ENCODE results near the gene NPLOC4. TPM values are rescaled to one million over a fixed set of nuclear protein-coding genes. Genes with fewer than 3 reads are reported as not detected.

Gene NPLOC4
- total RNA-seq, 1 experiment from 2014 or later = 32.4 TPM

- Histone ChIP-seq H3K4me2 (ENCODE audit: low read depth, low read length, poor library complexity, severe bottlenecking) (no peak overlapping the region), H3K36me3 (ENCODE audit: insufficient read depth, low read length) (no peaks in the 10 kb centered on the region), H3K27me3 (ENCODE audit: low read length) (no peaks in the 10 kb centered on the region), H3K79me2 (ENCODE audit: low read length) (no peaks in the 10 kb centered on the region), H3K4me1 (ENCODE audit: low read length) (no peaks in the 10 kb centered on the region), H3K27ac (ENCODE audit: low read length) (no peak overlapping the region), H2AFZ (ENCODE audit: low read length) (no peak overlapping the region), H3K4me3 (ENCODE audit: low read length) (no peak overlapping the region), H3K9ac (ENCODE audit: low read length) (no peak overlapping the region), H3K9me3 (ENCODE audit: low read length) (peaks cover 16% of the 10 kb centered on the region), H4K20me1 (ENCODE audit: insufficient read depth, low read depth, low read length) (no peaks in the 10 kb centered on the region), H3K9me2 (replicated peaks; ENCODE audit: insufficient read depth, low read length) (no peaks in the 10 kb centered on the region)
- no peak for DNase-seq
These were observed 108.6 kb downstream of the NPLOC4 start for GRCh38 chr17:81528384-81528650.

DNA sequence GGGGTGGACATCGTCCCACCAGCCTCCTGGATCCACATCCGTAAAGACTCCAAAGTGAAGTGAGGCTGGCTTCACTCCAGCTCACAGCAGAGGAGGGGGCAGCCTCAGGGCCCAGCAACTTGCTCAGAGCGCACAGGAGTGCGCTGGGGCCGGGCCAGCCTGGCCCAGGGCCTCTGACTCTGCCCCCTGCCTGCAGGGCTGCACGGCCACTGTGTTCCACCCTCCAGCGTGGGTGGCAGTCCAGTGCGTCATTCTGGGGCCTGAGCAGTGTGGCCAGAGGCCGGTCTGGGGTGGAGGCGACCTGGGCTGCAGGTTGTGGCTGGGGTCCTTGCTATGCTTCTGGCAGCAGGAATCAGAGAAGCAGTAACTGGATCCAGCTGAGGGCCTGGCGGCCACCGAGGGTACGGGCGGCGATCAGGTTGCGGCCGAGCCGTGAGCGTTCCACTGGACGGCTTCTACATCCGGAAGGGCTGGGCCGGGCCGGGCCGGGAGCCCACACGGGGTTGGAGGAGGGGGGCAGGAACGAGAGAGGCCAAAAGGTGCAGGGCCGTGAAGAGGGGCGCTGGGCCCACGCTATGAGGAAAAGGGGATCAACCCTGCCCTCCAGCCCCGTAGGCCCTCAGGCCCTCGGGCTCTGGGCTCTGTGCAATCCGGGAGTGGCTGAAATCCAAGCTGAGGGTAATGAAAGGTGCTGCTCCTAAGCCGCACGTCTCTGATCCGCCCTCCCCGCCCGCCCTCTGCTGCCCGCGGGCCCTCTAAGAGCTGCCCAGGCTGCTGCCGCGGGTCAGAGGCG is 109.1 kb downstream of the NPLOC4 start, which contains the start of gene FSCN2:
Gene FSCN2 (plus strand): TSS at position 787 of the 793 bp plus-strand sequence. CDS start 155 bp downstream, outside the sequence.
- Histone ChIP-seq H3K4me3 (ENCODE audit: low read length) (no peak within 1 kb of the TSS), H3K36me3 (ENCODE audit: insufficient read depth, low read length) (no peaks in the 10 kb centered on the region), H3K27ac (ENCODE audit: low read length) (no peak within 1 kb of the TSS), H3K4me2 (ENCODE audit: low read depth, low read length, poor library complexity, severe bottlenecking) (no peak within 1 kb of the TSS), H2AFZ (ENCODE audit: low read length) (no peak within 1 kb of the TSS), H4K20me1 (ENCODE audit: insufficient read depth, low read depth, low read length) (no peaks in the 10 kb centered on the region), H3K79me2 (ENCODE audit: low read length) (no peaks in the 10 kb centered on the region), H3K9ac (ENCODE audit: low read length) (no peak within 1 kb of the TSS), H3K4me1 (ENCODE audit: low read length) (no peaks in the 10 kb centered on the region), H3K27me3 (ENCODE audit: low read length) (no peaks in the 10 kb centered on the region), H3K9me2 (replicated peaks; ENCODE audit: insufficient read depth, low read length) (no peaks in the 10 kb centered on the region), H3K9me3 (ENCODE audit: low read length) (peaks cover 16% of the 10 kb centered on the region)
- DNase-seq = no peak

- peaks cover 16% of the 10 kb centered on the region for H3K9me3 ChIP-seq (ENCODE audit: low read length)
- no peaks in the 10 kb centered on the region for H4K20me1 ChIP-seq (ENCODE audit: insufficient read depth, low read depth, low read length)
- no peak overlapping the region for H3K9ac ChIP-seq (ENCODE audit: low read length)
- H3K36me3 ChIP-seq (ENCODE audit: insufficient read depth, low read length) = no peaks in the 10 kb centered on the region
- H2AFZ ChIP-seq (ENCODE audit: low read length) = no peak overlapping the region
- H3K4me2 ChIP-seq (ENCODE audit: low read depth, low read length, poor library complexity, severe bottlenecking) = no peak overlapping the region
- no peak overlapping the region for H3K27ac ChIP-seq (ENCODE audit: low read length)
- H3K9me2 ChIP-seq (replicated peaks; ENCODE audit: insufficient read depth, low read length) = no peaks in the 10 kb centered on the region
- no peaks in the 10 kb centered on the region for H3K4me1 ChIP-seq (ENCODE audit: low read length)
- no peaks in the 10 kb centered on the region for H3K27me3 ChIP-seq (ENCODE audit: low read length)
- no peaks in the 10 kb centered on the region for H3K79me2 ChIP-seq (ENCODE audit: low read length)
- DNase-seq = no peak
- no peak overlapping the region for H3K4me3 ChIP-seq (ENCODE audit: low read length)
These were observed 110.0 kb downstream of the NPLOC4 start for GRCh38 chr17:81526662-81527571.

- H3K4me3 ChIP-seq (ENCODE audit: low read length) = no peak overlapping the region
- H3K79me2 ChIP-seq (ENCODE audit: low read length) = no peaks in the 10 kb centered on the region
- no peaks in the 10 kb centered on the region for H3K36me3 ChIP-seq (ENCODE audit: insufficient read depth, low read length)
- H3K27ac ChIP-seq (ENCODE audit: low read length) = no peak overlapping the region
- no peak overlapping the region for H2AFZ ChIP-seq (ENCODE audit: low read length)
- no peaks in the 10 kb centered on the region for H3K27me3 ChIP-seq (ENCODE audit: low read length)
- no peak for DNase-seq
- H4K20me1 ChIP-seq (ENCODE audit: insufficient read depth, low read depth, low read length) = 0 out of 2 replicates have a peak, but pooled peaks cover 4% of the 10 kb centered on the region
- no peak overlapping the region for H3K9ac ChIP-seq (ENCODE audit: low read length)
- H3K9me3 ChIP-seq (ENCODE audit: low read length) = peaks cover 5% of the 10 kb centered on the region; the same call in 1 of the 2 replicates
- H3K4me1 ChIP-seq (ENCODE audit: low read length) = no peaks in the 10 kb centered on the region
- no peaks in the 10 kb centered on the region for H3K9me2 ChIP-seq (replicated peaks; ENCODE audit: insufficient read depth, low read length)
- no peak overlapping the region for H3K4me2 ChIP-seq (ENCODE audit: low read depth, low read length, poor library complexity, severe bottlenecking)
These were observed 112.1 kb downstream of the NPLOC4 start for GRCh38 chr17:81524865-81525159.

DNA sequence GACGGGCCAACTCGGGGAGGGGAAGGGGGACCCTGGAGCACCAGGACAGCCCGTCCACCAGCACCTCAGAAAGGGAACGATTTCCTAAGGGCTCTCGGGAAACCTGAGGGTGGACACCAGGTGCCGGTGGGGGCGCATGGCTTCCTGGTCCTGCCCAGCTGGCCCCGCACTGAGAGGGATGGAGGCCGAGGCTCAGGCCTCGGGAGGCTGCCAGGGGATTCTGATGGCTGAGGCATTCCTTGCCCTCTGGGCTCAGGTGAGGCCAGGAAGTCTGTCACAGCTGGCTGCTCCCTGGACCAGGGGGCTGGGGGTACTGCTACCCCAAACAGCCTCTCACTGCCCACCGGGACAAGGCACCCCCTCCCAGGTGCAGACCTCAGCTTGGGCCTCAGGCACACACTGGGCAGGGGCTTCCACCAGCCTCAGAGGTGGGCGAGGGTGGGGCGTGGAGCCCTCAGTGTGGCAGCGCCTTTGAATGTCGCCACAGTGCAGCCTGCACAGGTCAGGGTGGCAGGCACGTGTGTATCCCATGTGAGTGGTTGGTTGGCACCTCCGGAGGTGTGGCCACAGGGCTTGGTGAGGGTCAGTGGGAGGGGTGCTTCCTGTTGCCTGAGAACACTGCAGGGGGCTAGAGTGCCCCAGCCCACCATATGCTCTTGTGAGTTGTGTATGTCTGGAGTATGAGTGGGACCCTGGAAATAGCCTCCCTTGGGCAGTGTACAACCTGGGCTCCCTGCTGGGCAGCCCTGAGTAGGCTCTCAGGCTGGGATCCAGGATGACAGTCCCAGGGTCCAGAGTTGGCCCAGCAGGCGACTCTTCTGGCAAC is 112.7 kb downstream of the NPLOC4 start:
- no peak for DNase-seq
- Histone ChIP-seq H3K4me2 (ENCODE audit: low read depth, low read length, poor library complexity, severe bottlenecking) (no peak overlapping the region), H3K4me3 (ENCODE audit: low read length) (no peak overlapping the region), H3K27ac (ENCODE audit: low read length) (no peak overlapping the region), H3K9me3 (ENCODE audit: low read length) (peaks cover 3% of the 10 kb centered on the region; the same call in 1 of the 2 replicates), H3K4me1 (ENCODE audit: low read length) (no peaks in the 10 kb centered on the region), H3K9ac (ENCODE audit: low read length) (no peak overlapping the region), H3K79me2 (ENCODE audit: low read length) (no peaks in the 10 kb centered on the region), H3K9me2 (replicated peaks; ENCODE audit: insufficient read depth, low read length) (no peaks in the 10 kb centered on the region), H3K27me3 (ENCODE audit: low read length) (no peaks in the 10 kb centered on the region), H4K20me1 (ENCODE audit: insufficient read depth, low read depth, low read length) (0 out of 2 replicates have a peak, but pooled peaks cover 8% of the 10 kb centered on the region), H3K36me3 (ENCODE audit: insufficient read depth, low read length) (no peaks in the 10 kb centered on the region), H2AFZ (ENCODE audit: low read length) (no peak overlapping the region)

GRCh38 chr17:81523402-81524038 is 113.4 kb downstream of the NPLOC4 start:
- DNase-seq = no peak
- no peaks in the 10 kb centered on the region for H3K79me2 ChIP-seq (ENCODE audit: low read length)
- H3K4me3 ChIP-seq (ENCODE audit: low read length) = no peak overlapping the region
- no peak overlapping the region for H3K4me2 ChIP-seq (ENCODE audit: low read depth, low read length, poor library complexity, severe bottlenecking)
- no peaks in the 10 kb centered on the region for H3K9me2 ChIP-seq (replicated peaks; ENCODE audit: insufficient read depth, low read length)
- no peak overlapping the region for H2AFZ ChIP-seq (ENCODE audit: low read length)
- H3K9me3 ChIP-seq (ENCODE audit: low read length) = no peaks in the 10 kb centered on the region
- 0 out of 2 replicates have a peak, but pooled peaks cover 8% of the 10 kb centered on the region for H4K20me1 ChIP-seq (ENCODE audit: insufficient read depth, low read depth, low read length)
- H3K4me1 ChIP-seq (ENCODE audit: low read length) = peaks cover 4% of the 10 kb centered on the region
- H3K27me3 ChIP-seq (ENCODE audit: low read length) = no peaks in the 10 kb centered on the region
- no peaks in the 10 kb centered on the region for H3K36me3 ChIP-seq (ENCODE audit: insufficient read depth, low read length)
- no peak overlapping the region for H3K27ac ChIP-seq (ENCODE audit: low read length)
- no peak overlapping the region for H3K9ac ChIP-seq (ENCODE audit: low read length)

GRCh38 chr17:81522491-81523401 is 114.2 kb downstream of the NPLOC4 start:
- H3K9ac ChIP-seq (ENCODE audit: low read length) = no peak overlapping the region
- no peaks in the 10 kb centered on the region for H3K27me3 ChIP-seq (ENCODE audit: low read length)
- no peaks in the 10 kb centered on the region for H3K9me2 ChIP-seq (replicated peaks; ENCODE audit: insufficient read depth, low read length)
- no peak overlapping the region for H3K4me2 ChIP-seq (ENCODE audit: low read depth, low read length, poor library complexity, severe bottlenecking)
- H3K4me1 ChIP-seq (ENCODE audit: low read length) = peaks cover 12% of the 10 kb centered on the region
- H3K4me3 ChIP-seq (ENCODE audit: low read length) = no peak overlapping the region
- no peaks in the 10 kb centered on the region for H3K36me3 ChIP-seq (ENCODE audit: insufficient read depth, low read length)
- peak; percentile 80 for DNase-seq
- no peaks in the 10 kb centered on the region for H3K9me3 ChIP-seq (ENCODE audit: low read length)
- 0 out of 2 replicates have a peak, but pooled peaks cover 8% of the 10 kb centered on the region for H4K20me1 ChIP-seq (ENCODE audit: insufficient read depth, low read depth, low read length)
- H3K79me2 ChIP-seq (ENCODE audit: low read length) = no peaks in the 10 kb centered on the region
- no peak overlapping the region for H3K27ac ChIP-seq (ENCODE audit: low read length)
- H2AFZ ChIP-seq (ENCODE audit: low read length) = no peak overlapping the region
